SW480 (cell line): Measurements from ENCODE around the gene CEP57L1.
"Not testable (repeated sequence)": the region's sequence is repeated elsewhere in the genome, so short reads cannot be mapped to it uniquely, and the experiment has no call there.

Experiments used
- DNase-seq: peaks from one replicate; pipeline ENCODE4 v3.0.0-alpha.2; 2016; ENCODE audit warnings: low spot score

The CEP57L1 gene

DNA sequence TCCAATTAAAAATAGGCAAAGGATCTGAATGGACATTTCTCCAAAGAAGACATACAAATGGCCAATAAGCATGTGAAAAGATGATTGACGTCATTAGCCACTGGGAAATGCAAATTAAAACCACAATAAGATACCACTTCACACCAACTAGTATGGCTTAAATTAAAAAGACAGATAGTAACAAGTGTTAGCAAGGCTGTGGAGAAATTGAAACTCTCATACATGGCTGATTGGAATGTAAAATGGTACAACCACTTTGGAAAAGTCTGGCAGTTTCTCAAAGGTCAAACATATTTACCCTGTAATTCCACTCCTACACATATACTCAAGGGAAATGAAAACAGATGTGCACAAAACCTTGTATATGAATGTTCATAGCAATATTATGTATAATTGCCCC is 83.6 kb downstream of the CEP57L1 start:
- no peak for DNase-seq

GRCh38 chr6:109179507-109179906 is 84.2 kb downstream of the CEP57L1 start:
- DNase-seq, result no peak

GRCh38 chr6:109182578-109182977 is 87.3 kb downstream of the CEP57L1 start:
- DNase-seq, result no peak

DNA sequence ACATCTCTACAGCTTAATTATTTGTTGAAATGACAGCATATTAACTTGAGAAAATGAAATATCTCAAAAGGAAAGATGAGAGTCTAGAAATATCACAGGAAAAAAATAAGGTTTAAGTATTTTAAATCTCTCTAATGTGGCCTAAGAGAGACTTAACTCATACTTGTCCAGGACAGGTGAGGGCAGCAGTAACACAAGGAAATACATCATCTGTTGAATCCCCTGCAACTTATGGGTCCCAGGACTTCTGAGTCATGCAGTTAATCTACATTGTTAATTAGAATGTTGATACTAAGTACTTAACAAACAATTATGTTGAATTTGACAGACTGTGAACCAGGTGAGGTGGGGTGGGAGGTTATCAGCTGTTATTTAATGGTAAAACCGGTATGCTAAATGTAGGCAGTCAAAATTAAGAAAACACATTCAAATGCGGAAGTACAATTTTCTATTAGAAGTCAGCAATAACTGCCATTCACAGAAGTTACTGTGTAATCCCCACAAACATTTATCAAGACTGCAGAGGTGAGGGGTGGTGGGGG is 87.9 kb downstream of the CEP57L1 start:
- peak; percentile 27 for DNase-seq

- DNase-seq, result no peak
Measured at GRCh38 chr6:109184638-109185037, 89.3 kb downstream of the CEP57L1 start.

- DNase-seq, result no peak
Measured at GRCh38 chr6:109186012-109186411, 90.7 kb downstream of the CEP57L1 start.

GRCh38 chr6:109187399-109188114 is 92.2 kb downstream of the CEP57L1 start:
- peak; percentile 34 for DNase-seq

DNA sequence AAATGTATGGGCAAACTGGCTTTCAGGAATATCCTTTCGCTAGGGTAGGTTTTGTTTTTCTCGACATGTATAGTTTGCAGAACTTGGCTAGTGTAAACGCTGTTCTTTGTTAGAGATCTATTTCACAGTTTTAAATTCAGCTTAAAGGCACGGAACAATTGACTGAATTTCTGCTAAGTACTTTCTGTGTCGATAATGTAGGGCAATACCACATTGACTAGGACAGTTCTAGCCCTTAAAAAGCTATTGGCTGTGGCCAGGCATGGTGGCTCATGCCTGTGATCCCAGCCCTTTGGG is 92.8 kb downstream of the CEP57L1 start:
- no peak for DNase-seq

- not testable (repeated sequence) for DNase-seq
Measured at GRCh38 chr6:109191368-109191767, 96.1 kb downstream of the CEP57L1 start.

GRCh38 chr6:109192865-109193264 is 97.6 kb downstream of the CEP57L1 start:
- no peak for DNase-seq

DNA sequence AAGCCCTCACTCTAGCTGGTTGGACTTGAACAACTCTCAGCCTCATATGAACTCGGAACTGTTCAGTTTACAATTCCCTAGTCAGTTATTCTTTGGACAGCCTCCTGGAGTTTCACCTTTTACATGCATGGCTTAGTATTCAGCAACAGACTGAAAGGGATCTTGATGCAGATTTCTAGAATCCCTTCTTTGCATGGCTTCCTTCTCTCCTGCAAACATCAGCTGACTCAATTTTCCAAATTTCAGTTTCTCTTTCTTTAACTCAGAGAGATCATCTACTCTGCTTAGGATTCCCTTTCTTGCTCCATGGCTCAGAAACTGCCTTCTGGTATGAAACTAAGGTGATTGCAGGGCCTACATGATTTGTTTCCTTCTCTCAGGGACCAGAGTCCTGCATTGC is 99.6 kb downstream of the CEP57L1 start:
- no peak for DNase-seq

DNA sequence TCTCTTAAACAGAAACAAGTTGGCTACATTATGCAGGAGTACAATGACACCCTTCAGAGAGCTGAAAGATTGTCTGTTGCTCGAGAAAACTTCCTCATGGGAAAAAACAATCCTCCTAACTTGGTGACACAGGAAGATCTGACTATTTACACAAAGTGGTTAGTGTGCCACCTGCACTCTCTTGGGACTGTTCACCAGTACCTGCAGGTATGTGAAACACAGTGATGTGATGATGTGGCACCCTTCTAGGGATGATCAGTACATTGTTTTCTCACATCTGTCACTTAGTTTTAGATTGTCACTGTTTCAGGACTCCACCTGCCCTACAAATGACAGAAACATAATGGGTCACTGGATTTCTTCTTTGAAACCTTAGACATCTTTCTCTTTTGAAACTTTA is 101.8 kb downstream of the CEP57L1 start:
- no peak for DNase-seq

DNA sequence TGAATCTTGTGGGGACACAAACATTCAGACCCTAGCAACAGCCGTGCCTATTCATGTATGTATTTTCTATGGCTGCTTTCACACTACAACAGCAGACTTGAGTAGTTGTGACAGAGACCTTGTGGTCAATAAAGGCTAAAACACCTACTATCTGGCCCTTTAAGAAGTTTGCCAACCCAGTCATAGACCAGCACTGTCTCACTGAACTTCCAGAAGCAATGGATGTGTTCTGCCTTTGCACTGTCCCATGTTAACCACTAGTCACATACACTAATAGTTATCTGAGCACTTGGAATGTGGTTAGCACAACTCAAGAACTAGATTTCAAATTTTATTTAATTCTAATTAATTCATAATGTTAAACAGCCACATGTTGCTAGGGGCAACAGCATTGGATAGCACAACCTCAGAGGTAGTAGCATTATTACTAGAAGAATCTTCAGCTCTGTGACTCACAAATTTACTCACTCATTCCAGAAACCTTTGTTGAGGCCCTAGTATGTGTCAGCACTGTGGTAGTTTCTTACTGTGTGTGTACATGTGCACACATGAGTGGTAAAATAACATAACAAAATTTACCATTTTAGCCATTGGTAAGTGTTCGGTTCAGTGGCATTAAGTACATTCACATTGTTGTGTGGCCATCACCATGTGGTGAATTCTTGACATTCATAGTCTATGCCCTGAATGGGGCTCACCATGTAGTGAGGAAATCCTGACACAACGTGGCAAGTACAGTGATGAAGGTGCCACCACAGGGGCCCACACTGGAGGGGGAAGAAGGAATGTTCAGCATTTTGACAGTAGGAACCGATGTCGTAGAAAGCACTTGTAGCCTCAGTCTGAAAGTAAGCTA is 107.3 kb downstream of the CEP57L1 start:
- DNase-seq, result no peak

- no peak for DNase-seq
Measured at GRCh38 chr6:109204511-109204910, 109.2 kb downstream of the CEP57L1 start.

- no peak for DNase-seq
Measured at GRCh38 chr6:109212683-109213082, 117.4 kb downstream of the CEP57L1 start.
